GM11168 (cell line): ENCODE measurements around the gene CTDSP1.

ENCODE experiments used
- in situ Hi-C: fragments of 300-500 bp; cut with MboI; formaldehyde crosslinking; loops from one replicate; pipeline ENCODE4 v1.12.0; 2022; ENCODE audit warnings: low sequenced_read_pairs; ENCODE audit not compliant: unreplicated experiment

The CTDSP1 gene

DNA sequence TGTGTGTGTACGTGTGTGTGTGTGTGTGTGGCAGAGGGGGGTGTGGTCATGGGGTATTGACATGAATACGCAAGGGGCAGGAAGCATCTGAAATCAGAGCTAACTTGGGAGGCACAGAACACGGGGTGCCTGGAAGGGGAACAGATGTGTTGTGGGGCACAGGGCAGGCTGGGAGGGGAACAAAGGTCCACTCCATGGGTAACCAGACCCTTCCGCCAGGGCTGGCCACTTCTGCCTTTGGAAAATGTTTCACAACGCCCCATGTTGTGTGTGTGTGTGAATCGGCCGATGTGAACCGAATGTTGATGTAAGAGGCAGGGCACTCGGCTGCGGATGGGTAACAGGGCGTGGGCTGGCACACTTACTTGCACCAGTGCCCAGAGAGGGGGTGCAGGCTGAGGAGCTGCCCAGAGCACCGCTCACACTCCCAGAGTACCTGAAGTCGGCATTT lies 17.7 kb upstream of the CTDSP1 start, which contains the start of gene SLC11A1:
SLC11A1 (plus strand) TSS at position 358 of the 451 bp plus-strand sequence. CDS start 96 bp downstream, outside the sequence.
- in situ Hi-C loops, result no loop called here

DNA sequence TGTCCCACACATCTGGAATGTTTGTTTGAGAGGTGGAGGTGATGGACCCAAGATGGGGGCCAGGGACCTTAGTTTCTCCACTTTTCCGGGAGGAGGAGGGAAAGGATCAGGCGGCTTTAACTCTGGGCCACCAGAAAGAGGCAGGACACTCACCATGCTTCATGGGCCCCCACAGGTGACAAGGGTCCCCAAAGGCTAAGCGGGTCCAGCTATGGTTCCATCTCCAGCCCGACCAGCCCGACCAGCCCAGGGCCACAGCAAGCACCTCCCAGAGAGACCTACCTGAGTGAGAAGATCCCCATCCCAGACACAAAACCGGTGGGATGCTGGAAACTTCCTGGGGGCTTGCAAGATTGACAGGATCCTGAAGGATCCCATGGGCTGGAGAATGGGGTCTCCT lies 16.9 kb upstream of the CTDSP1 start:
- in situ Hi-C loops, result no loop called here

DNA sequence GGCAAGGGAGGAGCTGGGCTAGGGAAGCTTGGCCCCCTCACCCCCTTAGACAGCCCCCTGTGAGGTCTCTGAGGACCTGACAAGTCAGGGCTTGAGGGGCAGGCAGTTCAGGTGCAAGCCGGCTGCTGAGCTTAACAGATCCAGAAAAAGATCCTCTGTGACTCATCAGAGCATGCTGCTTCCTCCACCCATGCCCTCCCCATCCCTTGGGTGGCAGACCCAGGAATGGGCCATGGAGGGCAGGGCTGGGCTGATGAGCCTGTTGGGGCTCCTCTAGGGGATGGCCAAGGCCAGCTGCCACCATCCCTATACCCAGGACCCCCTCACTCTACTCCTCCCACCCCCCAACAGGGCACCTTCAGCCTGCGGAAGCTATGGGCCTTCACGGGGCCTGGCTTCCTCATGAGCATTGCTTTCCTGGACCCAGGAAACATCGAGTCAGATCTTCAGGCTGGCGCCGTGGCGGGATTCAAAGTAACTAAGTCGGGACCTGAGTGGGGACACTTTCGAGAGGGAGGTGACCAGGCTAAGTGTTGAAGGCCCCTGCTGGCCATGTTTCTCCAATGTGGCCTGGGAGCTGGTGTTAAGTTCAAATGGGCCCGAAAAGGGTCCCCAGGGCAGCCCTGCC lies 15.7 kb upstream of the CTDSP1 start:
- in situ Hi-C loops, result no loop called here

DNA sequence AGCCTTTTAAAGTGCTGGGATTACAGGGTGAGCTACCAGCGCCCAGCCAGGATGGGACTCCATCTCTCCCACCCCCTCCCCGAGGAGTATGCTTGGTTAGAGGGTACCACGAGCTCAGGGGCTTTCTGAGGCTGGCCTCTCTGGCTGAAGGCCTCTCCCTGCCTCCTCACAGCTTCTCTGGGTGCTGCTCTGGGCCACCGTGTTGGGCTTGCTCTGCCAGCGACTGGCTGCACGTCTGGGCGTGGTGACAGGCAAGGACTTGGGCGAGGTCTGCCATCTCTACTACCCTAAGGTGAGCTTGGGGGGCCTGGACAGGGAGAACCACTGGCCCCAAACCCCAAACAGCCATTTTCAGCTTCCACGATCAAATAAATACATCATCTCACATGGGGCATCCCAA lies 14.7 kb upstream of the CTDSP1 start:
- in situ Hi-C loops, result no loop called here

DNA sequence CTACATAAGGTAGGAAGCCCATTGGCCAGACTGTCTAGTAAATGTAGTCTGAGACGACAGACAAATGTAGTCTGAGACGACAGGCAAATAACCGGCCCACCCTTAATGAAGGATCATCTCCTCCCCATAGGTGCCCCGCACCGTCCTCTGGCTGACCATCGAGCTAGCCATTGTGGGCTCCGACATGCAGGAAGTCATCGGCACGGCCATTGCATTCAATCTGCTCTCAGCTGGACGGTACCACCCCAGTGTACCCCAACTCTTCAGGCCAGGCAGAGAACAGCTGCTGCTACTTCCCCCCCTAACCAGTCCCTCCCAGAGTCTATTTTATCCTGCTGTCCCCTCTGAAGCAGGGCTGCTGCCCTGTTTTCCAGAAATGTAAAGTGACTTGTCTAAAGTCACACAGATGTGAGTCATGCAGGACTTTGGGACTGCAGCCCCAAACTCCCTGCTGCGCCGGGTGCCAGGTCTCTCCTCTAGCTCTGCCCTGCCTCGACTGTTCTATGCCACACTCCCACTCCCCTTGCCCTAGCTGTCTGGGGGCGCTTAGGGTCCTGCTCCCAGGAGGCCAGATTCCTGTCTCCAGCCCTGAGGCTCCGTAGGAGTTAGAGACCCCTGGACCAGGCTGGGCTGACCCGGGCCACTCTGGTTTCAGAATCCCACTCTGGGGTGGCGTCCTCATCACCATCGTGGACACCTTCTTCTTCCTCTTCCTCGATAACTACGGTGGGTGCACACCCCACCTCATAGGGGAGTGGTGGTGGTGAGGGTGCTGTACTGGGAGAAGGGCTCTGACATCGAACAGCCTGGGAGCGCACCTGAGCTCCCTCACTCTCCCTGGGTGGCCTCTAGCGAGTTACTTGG lies 12.9 kb upstream of the CTDSP1 start:
- in situ Hi-C loops, result no loop called here

DNA sequence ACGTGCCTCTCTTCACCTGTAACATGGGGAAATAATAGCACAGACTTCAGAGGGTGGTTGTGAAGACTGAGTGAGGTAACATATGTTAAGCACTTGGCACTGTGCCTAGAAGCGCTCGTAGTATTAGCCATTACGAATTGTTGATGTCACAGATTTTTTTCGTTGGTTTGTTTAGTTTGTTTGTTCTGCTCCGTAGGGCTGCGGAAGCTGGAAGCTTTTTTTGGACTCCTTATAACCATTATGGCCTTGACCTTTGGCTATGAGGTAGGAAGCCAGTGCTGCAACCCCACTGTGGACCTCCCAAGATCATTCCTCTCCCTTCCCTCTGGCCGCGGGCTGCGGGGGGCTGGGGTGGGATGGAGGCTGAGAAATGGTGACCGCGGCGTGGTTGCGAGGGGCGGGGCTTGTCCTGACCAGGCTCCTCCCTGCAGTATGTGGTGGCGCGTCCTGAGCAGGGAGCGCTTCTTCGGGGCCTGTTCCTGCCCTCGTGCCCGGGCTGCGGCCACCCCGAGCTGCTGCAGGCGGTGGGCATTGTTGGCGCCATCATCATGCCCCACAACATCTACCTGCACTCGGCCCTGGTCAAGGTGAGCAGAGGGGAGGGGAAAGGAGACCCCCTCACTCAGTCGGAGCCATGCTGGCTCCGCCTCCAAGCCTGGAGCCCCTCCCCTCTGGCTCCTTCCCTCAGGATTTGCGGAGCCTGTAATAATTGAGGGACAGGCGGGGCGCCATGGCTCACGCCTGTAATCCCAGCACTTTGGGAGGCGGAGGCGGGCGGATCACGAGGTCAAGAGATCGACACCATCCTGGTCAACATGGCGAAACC lies 12.1 kb upstream of the CTDSP1 start:
- in situ Hi-C loops, result no loop called here

DNA sequence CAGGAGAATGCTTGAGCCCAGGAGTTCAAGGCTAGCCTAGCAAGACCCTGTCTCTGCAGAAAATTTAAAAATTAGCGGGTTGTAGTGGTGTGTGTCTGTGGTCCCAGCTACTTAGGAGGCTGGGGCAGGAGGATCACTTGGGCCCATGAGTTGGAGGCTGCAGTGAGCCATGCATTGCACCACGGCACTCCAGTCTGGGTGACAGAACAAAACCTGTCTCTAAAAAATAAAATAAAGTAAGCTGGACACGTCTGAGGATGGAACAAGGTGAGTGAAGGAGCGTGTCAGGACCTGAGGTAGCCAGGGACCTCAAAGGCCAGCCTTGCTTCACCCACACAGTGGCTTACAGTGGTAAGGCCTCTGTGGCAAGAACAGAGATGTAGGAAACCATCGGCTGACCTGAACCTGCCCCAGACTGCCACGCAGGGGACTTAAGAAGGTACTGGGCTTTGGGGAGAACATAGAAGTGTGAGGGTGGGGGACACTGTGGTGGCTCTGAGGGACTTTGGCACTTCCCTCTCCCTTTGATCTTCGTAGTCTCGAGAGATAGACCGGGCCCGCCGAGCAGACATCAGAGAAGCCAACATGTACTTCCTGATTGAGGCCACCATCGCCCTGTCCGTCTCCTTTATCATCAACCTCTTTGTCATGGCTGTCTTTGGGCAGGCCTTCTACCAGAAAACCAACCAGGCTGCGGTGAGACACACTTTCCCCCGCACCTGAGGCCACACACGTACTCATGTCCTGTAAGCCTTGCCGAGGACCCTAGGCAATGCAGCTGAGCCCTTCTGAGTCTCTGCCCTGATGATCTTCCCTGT lies 10.1 kb upstream of the CTDSP1 start:
- in situ Hi-C loops, result loop anchor here (10.0 kb wide), 1 partner anchor 85 kb away; no protein-coding TSS in a partner anchor

DNA sequence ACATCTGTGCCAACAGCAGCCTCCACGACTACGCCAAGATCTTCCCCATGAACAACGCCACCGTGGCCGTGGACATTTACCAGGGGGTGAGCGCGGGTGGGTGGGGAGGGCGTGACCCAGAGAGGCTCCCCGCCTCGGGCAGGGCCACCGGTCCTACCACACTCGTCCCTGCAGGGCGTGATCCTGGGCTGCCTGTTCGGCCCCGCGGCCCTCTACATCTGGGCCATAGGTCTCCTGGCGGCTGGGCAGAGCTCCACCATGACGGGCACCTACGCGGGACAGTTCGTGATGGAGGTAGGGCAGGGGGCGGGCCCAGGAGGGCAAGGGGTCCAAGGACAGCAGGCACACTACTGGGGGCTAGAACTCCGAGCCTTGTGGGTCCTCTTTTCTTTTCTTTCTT lies 8.5 kb upstream of the CTDSP1 start:
- in situ Hi-C loops, result loop anchor here (10.0 kb wide), 1 partner anchor 86 kb away; no protein-coding TSS in a partner anchor

DNA sequence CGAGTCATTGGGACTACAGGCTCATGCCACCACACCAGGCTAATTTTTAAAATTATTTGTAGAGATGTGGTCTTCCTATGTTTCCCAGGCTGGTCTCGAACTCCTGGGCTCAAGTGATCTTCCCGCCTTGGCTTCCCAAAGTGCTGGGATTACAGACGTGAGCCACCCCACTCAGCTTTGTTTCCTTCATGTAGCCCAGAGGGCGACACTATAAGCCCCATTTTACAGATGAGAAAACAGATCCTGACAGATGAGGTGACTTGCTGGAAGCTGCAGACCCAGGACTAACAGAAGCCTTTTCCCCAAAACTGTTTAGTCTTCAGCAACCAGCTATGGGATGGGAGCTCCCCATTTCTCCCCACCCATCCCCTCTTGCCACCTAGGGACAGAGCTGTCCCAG lies 7.2 kb upstream of the CTDSP1 start:
- in situ Hi-C loops, result loop anchor here (10.0 kb wide), 1 partner anchor 88 kb away; no protein-coding TSS in a partner anchor

DNA sequence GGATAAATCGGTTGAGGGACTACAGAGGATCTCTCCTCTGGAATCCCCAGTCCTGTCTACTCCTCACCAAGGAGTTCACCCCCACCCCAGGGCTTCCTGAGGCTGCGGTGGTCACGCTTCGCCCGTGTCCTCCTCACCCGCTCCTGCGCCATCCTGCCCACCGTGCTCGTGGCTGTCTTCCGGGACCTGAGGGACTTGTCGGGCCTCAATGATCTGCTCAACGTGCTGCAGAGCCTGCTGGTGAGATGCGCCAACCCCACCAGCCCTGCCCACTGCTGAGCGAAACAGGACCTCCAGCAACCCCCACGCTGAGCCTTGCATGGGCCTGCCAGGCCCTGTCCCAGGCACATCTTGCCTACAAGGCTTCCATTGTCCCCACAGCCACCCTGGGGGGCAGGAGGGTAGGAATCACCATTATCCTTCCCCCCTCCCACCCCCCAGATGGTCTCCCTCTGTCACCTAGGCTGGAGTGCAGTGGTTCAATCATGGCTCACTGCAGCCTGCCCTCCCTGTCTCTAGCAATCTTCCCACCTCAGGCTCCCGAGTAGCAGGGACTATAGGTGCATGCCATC lies 6.7 kb upstream of the CTDSP1 start:
- in situ Hi-C loops, result loop anchor here (10.0 kb wide), 1 partner anchor 88 kb away; no protein-coding TSS in a partner anchor

DNA sequence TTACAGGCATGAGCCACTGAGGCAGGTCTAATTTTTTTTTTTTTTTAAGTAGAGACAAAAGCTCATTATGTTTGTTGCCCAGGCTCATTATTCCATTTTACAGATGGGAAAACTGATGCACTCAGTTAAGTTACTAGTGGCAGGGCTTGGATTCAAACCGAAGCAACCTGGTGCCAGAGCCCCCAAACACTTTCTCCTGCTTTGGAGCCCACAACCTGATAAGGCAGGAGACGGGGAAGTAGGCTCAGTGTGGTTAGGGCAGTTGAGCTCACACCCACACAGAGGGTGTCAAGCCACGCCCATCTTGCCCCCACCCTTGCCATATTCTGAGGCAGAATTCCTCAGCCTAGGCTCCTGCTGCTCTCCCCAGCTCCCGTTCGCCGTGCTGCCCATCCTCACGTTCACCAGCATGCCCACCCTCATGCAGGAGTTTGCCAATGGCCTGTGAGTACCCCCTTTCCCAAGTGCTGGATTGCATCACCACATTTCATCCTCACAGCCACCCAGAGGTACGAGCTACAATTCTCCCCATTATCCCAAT lies 5.8 kb upstream of the CTDSP1 start:
- in situ Hi-C loops, result loop anchor here (10.0 kb wide), 1 partner anchor 89 kb away; no protein-coding TSS in a partner anchor

DNA sequence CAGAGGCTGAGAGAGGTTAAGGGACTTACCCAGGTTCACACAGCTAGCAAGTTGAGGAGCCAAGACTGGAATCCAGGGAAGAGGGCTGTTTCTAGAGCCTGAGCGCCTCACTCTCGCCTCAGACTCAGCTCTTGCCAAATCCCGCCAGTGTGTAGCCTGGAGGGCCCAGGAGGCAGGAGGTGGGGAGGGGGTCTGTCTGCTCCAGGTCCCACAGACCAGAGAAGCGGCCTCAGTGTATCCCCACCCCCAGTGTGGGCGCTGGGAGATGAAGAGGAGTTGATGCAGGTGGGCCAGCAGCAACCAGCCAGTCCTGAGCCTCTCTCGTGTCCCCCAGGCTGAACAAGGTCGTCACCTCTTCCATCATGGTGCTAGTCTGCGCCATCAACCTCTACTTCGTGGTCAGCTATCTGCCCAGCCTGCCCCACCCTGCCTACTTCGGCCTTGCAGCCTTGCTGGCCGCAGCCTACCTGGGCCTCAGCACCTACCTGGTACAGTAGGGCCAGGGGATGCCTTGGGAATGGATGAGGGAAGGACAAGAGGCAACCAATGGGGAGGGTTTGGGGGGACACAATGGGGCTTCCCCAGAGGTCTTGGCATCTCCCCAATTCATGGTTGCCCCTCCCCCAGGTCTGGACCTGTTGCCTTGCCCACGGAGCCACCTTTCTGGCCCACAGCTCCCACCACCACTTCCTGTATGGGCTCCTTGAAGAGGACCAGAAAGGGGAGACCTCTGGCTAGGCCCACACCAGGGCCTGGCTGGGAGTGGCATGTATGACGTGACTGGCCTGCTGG lies 5.2 kb upstream of the CTDSP1 start:
- in situ Hi-C loops, result loop anchor here (10.0 kb wide), 1 partner anchor 90 kb away; no protein-coding TSS in a partner anchor

DNA sequence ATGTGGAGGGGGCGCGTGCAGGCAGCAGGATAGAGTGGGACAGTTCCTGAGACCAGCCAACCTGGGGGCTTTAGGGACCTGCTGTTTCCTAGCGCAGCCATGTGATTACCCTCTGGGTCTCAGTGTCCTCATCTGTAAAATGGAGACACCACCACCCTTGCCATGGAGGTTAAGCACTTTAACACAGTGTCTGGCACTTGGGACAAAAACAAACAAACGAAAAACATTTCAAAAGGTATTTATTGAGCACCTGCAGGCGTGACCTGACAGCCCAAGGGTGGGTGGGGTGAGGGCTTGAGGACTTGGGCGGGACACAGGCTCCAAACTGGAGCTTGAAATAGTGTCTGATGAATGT lies 4.6 kb upstream of the CTDSP1 start:
- in situ Hi-C loops, result loop anchor here (10.0 kb wide), 1 partner anchor 90 kb away; no protein-coding TSS in a partner anchor

DNA sequence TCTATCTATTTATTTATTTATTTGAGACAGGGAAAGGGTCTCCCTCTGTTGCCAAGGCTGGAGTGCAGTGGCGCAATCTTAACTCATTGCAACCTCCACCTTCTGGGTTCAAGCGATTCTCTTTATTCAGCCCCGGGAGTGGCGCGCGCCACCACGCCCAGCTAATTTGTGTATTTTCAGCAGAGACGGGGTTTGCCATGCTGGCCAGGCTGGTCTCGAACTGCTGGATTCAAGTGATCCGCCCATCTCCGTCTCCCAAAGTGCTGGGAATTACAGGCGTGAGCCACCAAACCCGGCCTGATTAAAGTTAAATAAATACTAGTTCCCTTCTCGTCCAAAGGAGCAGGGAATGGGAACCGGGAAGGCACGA lies 4.2 kb upstream of the CTDSP1 start:
- in situ Hi-C loops, result loop anchor here (10.0 kb wide), 1 partner anchor 91 kb away; no protein-coding TSS in a partner anchor

DNA sequence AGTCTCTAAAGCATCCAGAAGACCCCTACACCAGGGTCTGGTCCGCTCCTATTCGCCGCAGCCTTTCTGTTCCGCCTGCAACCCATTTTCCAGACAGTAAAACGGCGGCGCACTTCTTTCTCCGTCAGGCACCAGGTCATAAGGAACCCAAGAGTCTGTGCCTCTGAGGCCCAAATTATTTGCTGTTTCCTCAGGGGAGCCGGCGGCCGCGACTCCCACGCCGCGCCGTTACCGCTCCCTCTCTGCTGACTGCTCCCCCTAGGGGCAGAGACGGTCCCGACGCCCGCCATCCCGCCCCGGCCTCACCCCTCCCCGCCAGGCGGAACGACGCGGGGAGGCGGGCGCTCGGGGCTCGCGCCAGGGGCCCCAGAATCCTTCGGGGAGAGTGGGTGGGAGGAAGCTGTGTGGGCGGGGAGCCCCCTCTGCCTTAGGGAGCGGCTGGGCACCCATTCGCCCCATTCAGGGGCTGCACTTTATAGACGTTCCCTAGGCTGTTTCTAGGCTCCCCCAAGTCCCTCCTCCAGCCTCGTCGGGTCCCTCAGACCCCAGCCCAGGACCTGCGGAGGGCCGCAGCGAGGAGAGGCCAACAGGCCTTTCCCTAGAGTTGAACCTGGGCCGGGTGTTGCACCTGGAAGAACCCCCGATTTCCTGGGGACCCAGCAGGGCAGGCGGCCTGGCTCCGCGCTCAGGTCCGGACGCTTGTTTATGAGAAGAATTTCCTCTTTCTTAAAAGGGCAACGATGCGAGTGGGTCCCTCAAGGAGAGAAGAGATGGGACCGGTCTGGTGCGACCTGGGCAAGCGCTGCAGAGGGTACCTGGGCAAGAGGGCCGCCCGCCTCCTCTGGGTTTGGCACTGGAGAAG lies 3.6 kb upstream of the CTDSP1 start:
- in situ Hi-C loops, result loop anchor here (10.0 kb wide), 1 partner anchor 91 kb away; no protein-coding TSS in a partner anchor

DNA sequence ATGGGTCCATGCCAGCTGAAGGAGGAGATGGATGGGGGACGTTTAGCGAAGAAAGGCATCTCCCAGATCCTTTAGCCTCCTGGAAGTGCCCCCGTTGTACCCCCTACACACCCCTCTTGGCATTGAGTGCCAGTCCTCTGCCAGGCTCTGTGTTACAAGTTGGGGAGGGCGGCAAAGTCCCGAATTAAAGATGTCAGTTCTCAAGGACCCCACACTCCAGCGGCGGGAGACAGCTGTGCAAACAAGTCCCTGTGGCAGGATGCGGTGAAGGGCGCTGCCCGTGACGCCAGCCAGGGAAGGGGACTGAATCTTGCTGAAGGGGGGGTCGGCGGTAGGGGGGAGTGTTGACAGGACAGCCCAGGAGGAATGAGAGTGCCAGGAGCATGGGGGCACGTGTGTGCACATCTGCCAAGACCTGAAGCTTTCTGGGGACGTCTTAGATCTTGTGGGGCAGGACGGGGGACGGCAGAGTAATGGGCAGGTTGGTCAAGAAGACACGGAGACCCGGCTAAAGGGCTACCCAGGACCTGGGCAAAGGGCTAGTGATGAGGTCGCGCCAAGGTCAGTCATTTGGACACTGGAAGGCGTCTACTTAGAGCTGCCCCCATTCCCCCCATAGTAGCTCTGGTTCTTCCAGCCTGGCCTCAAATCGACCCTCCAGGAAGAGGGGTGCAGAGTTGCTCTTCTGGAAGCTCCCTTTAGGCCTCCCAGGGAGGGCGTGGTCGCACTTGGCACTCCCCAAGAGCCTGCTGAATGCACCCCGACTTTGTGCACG lies 2.8 kb upstream of the CTDSP1 start:
- in situ Hi-C loops, result loop anchor here (10.0 kb wide), 1 partner anchor 92 kb away; no protein-coding TSS in a partner anchor
